HEK293 (cell line): ENCODE measurements around the gene DENND1C.

ENCODE experiments used
- CTCF ChIA-PET: fragments of 350-600 bp; formaldehyde crosslinking; extraction: SDS; loops from one replicate; lab custom pipeline; 2021; ENCODE audit warnings: antibody characterized with exemption; lab: Yijun Ruan, JAX
- POLR2A ChIA-PET: fragments of 300-600 bp; formaldehyde crosslinking; extraction: SDS; loops from one replicate; lab custom pipeline; 2020; ENCODE audit warnings: antibody characterized with exemption, inconsistent platforms; lab: Yijun Ruan, JAX
- H3K27ac ChIP-seq: fragments of 200-500 bp; sonication (Bioruptor generic); 2 replicates; pipeline ENCODE4 v1.5.1; 2014; ENCODE audit warnings: low read depth, low read length, control low read depth, inconsistent platforms; ENCODE audit errors: extremely low read depth
- H3K36me3 ChIP-seq, 2 experiments: fragments of 200-500 bp in 1 of 2; sonication (Bioruptor generic) in 1 of 2; 1 replicate in 1 of 2; 2 replicates in 1 of 2; pipeline ENCODE4 v1.5.1; 2014 to 2017; ENCODE audit warnings: inconsistent platforms in 2 of 2, low read length in 2 of 2; ENCODE audit not compliant: control insufficient read depth in 2 of 2, insufficient read depth in 1 of 2
- H3K4me1 ChIP-seq: fragments of 200-500 bp; sonication (Bioruptor generic); 2 replicates; pipeline ENCODE4 v1.5.1; 2014; ENCODE audit warnings: mild to moderate bottlenecking, low read length, inconsistent platforms; ENCODE audit not compliant: control insufficient read depth, insufficient read depth
- H3K4me3 ChIP-seq: 2 replicates; pipeline ENCODE4 v1.5.1; 2011; ENCODE audit warnings: low read depth, mild to moderate bottlenecking, control low read depth, low read length, moderate library complexity
- H3K9me3 ChIP-seq: fragments of 200-500 bp; sonication (Bioruptor generic); 2 replicates; pipeline ENCODE4 v1.5.1; 2014; ENCODE audit warnings: low read depth, low read length, inconsistent platforms; ENCODE audit not compliant: control insufficient read depth, insufficient read depth
- GFI1B ChIP-seq: fragments of 450-650 bp; formaldehyde crosslinking; IDR thresholded peaks from 2 replicates; pipeline ENCODE4 v1.5.1; 2016; ENCODE audit warnings: missing biosample characterization, missing genetic modification characterization
- MYNN ChIP-seq: fragments of 450-650 bp; formaldehyde crosslinking; IDR thresholded peaks from 2 replicates; pipeline ENCODE4 v1.5.1; 2016; ENCODE audit warnings: missing biosample characterization, missing genetic modification characterization, borderline replicate concordance
- SALL2 ChIP-seq: fragments of 450-650 bp; formaldehyde crosslinking; IDR thresholded peaks from 2 replicates; pipeline ENCODE4 v1.5.0; 2017; ENCODE audit warnings: missing biosample characterization, mild to moderate bottlenecking, missing genetic modification characterization, borderline replicate concordance
- SCRT1 ChIP-seq: fragments of 450-650 bp; formaldehyde crosslinking; IDR thresholded peaks from 2 replicates; pipeline ENCODE4 v1.5.1; 2016; ENCODE audit warnings: missing biosample characterization, missing genetic modification characterization, borderline replicate concordance
- TRIM28 ChIP-seq: IDR thresholded peaks from 2 replicates; pipeline ENCODE4 v1.6.1; 2011; ENCODE audit warnings: low read length, control low read depth, borderline replicate concordance
- ZIC2 ChIP-seq: fragments of 450-650 bp; formaldehyde crosslinking; IDR thresholded peaks from 2 replicates; pipeline ENCODE4 v1.5.1; 2016; ENCODE audit warnings: missing biosample characterization, missing genetic modification characterization
- ZNF121 ChIP-seq: fragments of 450-650 bp; formaldehyde crosslinking; IDR thresholded peaks from 2 replicates; pipeline ENCODE4 v1.5.1; 2016; ENCODE audit warnings: missing biosample characterization, missing genetic modification characterization
- ZNF157 ChIP-seq: fragments of 450-650 bp; formaldehyde crosslinking; IDR thresholded peaks from 2 replicates; pipeline ENCODE4 v1.5.1; 2016; ENCODE audit warnings: missing biosample characterization, missing genetic modification characterization
- ZNF391 ChIP-seq: fragments of 450-650 bp; formaldehyde crosslinking; IDR thresholded peaks from 2 replicates; pipeline ENCODE4 v1.5.1; 2016; ENCODE audit warnings: low read depth, missing biosample characterization, missing genetic modification characterization, borderline replicate concordance
- ZNF473 ChIP-seq: fragments of 450-650 bp; formaldehyde crosslinking; IDR thresholded peaks from 2 replicates; pipeline ENCODE4 v1.5.1; 2017; ENCODE audit warnings: missing biosample characterization, missing genetic modification characterization
- ZNF48 ChIP-seq: fragments of 450-650 bp; formaldehyde crosslinking; IDR thresholded peaks from 2 replicates; pipeline ENCODE4 v1.5.1; 2016; ENCODE audit warnings: missing biosample characterization, missing genetic modification characterization
- ZNF600 ChIP-seq: fragments of 450-650 bp; formaldehyde crosslinking; IDR thresholded peaks from 2 replicates; pipeline ENCODE4 v1.5.1; 2016; ENCODE audit warnings: missing biosample characterization, missing genetic modification characterization
- ZNF621 ChIP-seq: fragments of 450-650 bp; formaldehyde crosslinking; IDR thresholded peaks from 2 replicates; pipeline ENCODE4 v1.5.1; 2017; ENCODE audit warnings: missing biosample characterization, missing genetic modification characterization
- ZNF692 ChIP-seq: fragments of 450-650 bp; formaldehyde crosslinking; IDR thresholded peaks from 2 replicates; pipeline ENCODE4 v1.5.1; 2016; ENCODE audit warnings: missing biosample characterization, missing genetic modification characterization
- ZNF776 ChIP-seq: fragments of 450-650 bp; formaldehyde crosslinking; IDR thresholded peaks from 2 replicates; pipeline ENCODE4 v1.5.0; 2017; ENCODE audit warnings: missing biosample characterization, missing genetic modification characterization, borderline replicate concordance
- ZNF791 ChIP-seq: fragments of 450-650 bp; formaldehyde crosslinking; IDR thresholded peaks from 2 replicates; pipeline ENCODE4 v1.5.1; 2016; ENCODE audit warnings: missing biosample characterization, missing genetic modification characterization
- TF ChIP-seq, protein P1 (sequence below): fragments of 450-650 bp; formaldehyde crosslinking; IDR thresholded peaks from 2 replicates; pipeline ENCODE4 v1.5.0; 2017; ENCODE audit warnings: missing biosample characterization, missing genetic modification characterization, borderline replicate concordance
- TF ChIP-seq, protein P2 (sequence below): fragments of 450-650 bp; formaldehyde crosslinking; IDR thresholded peaks from 2 replicates; pipeline ENCODE4 v1.5.1; 2016; ENCODE audit warnings: missing biosample characterization, missing genetic modification characterization, borderline replicate concordance
- TF ChIP-seq, protein P3 (sequence below): fragments of 450-650 bp; formaldehyde crosslinking; IDR thresholded peaks from 2 replicates; pipeline ENCODE4 v1.5.1; 2016; ENCODE audit warnings: missing biosample characterization, missing genetic modification characterization
- TF ChIP-seq, protein P4 (sequence below): fragments of 450-650 bp; formaldehyde crosslinking; IDR thresholded peaks from 2 replicates; pipeline ENCODE4 v1.5.1; 2017; ENCODE audit warnings: missing biosample characterization, missing genetic modification characterization

The DENND1C gene

DNA sequence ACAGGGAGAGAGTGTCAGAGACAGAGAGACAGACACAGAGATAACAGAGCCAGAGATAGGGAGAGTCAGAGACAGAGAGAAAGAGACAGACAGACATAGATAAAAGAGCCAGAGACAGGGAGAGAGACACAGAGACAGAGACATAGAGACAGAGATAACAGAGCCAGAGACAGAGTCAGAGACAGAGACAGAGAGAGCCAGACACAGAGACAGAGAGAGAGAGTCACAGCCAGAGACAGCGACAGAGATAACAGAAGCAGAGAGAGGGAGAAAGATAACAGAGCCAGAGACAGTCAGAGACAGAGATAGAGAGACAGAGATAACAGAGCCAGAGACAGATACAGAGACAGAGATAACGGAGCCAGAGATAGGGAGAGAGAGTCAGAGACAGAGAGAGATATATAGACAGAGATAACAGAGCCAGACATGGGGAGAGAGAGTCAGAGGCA is 48.4 kb upstream of the DENND1C start:
- no peak overlapping the region for H3K4me3 ChIP-seq
- peaks cover 0 to 7% of the 10 kb centered on the region in 2 experiments; a peak in 1 of 3 replicates for H3K36me3 ChIP-seq
- CTCF ChIA-PET: no interaction called here
- H3K4me1 ChIP-seq: no peaks in the 10 kb centered on the region; the same call in 1 of the 2 replicates
- no peaks in the 10 kb centered on the region for H3K9me3 ChIP-seq
- 0 out of 2 replicates have a peak, but pooled peaks have one; percentile 9 for TF ChIP-seq ZNF473 (tag by site-specific recombination)
- TF ChIP-seq ZNF157: peak; percentile 21; the same call in 1 of the 2 replicates
- TF ChIP-seq, protein P1, sequence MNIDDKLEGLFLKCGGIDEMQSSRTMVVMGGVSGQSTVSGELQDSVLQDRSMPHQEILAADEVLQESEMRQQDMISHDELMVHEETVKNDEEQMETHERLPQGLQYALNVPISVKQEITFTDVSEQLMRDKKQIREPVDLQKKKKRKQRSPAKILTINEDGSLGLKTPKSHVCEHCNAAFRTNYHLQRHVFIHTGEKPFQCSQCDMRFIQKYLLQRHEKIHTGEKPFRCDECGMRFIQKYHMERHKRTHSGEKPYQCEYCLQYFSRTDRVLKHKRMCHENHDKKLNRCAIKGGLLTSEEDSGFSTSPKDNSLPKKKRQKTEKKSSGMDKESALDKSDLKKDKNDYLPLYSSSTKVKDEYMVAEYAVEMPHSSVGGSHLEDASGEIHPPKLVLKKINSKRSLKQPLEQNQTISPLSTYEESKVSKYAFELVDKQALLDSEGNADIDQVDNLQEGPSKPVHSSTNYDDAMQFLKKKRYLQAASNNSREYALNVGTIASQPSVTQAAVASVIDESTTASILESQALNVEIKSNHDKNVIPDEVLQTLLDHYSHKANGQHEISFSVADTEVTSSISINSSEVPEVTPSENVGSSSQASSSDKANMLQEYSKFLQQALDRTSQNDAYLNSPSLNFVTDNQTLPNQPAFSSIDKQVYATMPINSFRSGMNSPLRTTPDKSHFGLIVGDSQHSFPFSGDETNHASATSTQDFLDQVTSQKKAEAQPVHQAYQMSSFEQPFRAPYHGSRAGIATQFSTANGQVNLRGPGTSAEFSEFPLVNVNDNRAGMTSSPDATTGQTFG (tag by site-specific recombination): 0 out of 2 replicates have a peak, but pooled peaks have one; percentile 40
- TF ChIP-seq MYNN (tag by site-specific recombination): no peak
- TF ChIP-seq ZNF776 (tag by site-specific recombination): no peak
- 0 out of 2 replicates have a peak, but pooled peaks have one; percentile 5 for TF ChIP-seq ZNF791 (tag by site-specific recombination)
- TF ChIP-seq, all 188 proteins: peak for 4
- POLR2A ChIA-PET: interaction anchor here (0.6 to 1.4 kb wide), 7 partner anchors 9 to 106 kb away, joined by 3 to 17 read pairs (median 5); no protein-coding TSS in a partner anchor
- no peak overlapping the region for H3K27ac ChIP-seq

DNA sequence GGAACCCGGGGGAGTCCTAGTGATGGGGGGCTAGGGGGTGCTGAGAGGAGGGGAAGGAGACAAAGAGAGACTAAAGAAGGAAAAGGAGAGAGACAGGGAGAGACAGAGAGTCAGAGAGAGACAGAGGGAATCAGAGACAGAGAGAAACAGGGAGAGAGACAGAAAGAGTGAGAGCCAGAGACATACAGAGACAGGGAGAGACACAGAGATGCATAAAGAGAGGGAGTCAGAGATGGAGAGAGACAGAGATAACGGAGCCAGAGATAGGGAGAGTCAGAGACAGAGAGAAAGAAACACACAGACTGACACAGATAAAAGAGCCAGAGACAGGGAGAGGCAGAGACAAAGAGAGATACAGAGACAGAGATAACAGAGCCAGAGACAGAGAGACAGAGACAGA is 47.8 kb upstream of the DENND1C start:
- TF ChIP-seq, protein P2, sequence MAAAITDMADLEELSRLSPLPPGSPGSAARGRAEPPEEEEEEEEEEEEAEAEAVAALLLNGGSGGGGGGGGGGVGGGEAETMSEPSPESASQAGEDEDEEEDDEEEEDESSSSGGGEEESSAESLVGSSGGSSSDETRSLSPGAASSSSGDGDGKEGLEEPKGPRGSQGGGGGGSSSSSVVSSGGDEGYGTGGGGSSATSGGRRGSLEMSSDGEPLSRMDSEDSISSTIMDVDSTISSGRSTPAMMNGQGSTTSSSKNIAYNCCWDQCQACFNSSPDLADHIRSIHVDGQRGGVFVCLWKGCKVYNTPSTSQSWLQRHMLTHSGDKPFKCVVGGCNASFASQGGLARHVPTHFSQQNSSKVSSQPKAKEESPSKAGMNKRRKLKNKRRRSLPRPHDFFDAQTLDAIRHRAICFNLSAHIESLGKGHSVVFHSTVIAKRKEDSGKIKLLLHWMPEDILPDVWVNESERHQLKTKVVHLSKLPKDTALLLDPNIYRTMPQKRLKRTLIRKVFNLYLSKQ (tag by site-specific recombination): 0 out of 2 replicates have a peak, but pooled peaks have one; percentile 4
- no peak for TF ChIP-seq SALL2 (tag by site-specific recombination)
- no peak for TF ChIP-seq GFI1B (tag by site-specific recombination)
- no peak for TF ChIP-seq ZNF391 (tag by site-specific recombination)
- TF ChIP-seq, protein P3, sequence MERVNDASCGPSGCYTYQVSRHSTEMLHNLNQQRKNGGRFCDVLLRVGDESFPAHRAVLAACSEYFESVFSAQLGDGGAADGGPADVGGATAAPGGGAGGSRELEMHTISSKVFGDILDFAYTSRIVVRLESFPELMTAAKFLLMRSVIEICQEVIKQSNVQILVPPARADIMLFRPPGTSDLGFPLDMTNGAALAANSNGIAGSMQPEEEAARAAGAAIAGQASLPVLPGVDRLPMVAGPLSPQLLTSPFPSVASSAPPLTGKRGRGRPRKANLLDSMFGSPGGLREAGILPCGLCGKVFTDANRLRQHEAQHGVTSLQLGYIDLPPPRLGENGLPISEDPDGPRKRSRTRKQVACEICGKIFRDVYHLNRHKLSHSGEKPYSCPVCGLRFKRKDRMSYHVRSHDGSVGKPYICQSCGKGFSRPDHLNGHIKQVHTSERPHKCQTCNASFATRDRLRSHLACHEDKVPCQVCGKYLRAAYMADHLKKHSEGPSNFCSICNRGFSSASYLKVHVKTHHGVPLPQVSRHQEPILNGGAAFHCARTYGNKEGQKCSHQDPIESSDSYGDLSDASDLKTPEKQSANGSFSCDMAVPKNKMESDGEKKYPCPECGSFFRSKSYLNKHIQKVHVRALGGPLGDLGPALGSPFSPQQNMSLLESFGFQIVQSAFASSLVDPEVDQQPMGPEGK: peak; percentile 25; the same call in 1 of the 2 replicates
- 0 out of 2 replicates have a peak, but pooled peaks have one; percentile 22 for TF ChIP-seq ZNF621
- no peak for TF ChIP-seq ZNF791 (tag by site-specific recombination)
- 0 out of 2 replicates have a peak, but pooled peaks have one; percentile 24 for TF ChIP-seq ZNF48 (tag by site-specific recombination)
- no peak overlapping the region for H3K27ac ChIP-seq
- CTCF ChIA-PET: no interaction called here
- no peaks in the 10 kb centered on the region for H3K9me3 ChIP-seq
- no peak overlapping the region for H3K4me3 ChIP-seq
- H3K4me1 ChIP-seq: no peaks in the 10 kb centered on the region; the same call in 1 of the 2 replicates
- POLR2A ChIA-PET: no interaction called here
- peaks cover 0 to under 1% of the 10 kb centered on the region in 2 experiments; a peak in 1 of 3 replicates for H3K36me3 ChIP-seq

- no peak overlapping the region for H3K27ac ChIP-seq
- H3K36me3 ChIP-seq: no peaks in the 10 kb centered on the region
- POLR2A ChIA-PET: interaction anchor here (0.6 kb wide), 3 partner anchors 12 to 49 kb away, joined by 3 to 6 read pairs (median 4); no protein-coding TSS in a partner anchor
- CTCF ChIA-PET: interaction anchor here (0.6 kb wide), 1 partner anchor 322 kb away, joined by 3 read pairs; no protein-coding TSS in a partner anchor
- no peaks in the 10 kb centered on the region; the same call in 1 of the 2 replicates for H3K4me1 ChIP-seq
- H3K4me3 ChIP-seq: no peak overlapping the region
- no peaks in the 10 kb centered on the region for H3K9me3 ChIP-seq
- TF ChIP-seq, protein P4, sequence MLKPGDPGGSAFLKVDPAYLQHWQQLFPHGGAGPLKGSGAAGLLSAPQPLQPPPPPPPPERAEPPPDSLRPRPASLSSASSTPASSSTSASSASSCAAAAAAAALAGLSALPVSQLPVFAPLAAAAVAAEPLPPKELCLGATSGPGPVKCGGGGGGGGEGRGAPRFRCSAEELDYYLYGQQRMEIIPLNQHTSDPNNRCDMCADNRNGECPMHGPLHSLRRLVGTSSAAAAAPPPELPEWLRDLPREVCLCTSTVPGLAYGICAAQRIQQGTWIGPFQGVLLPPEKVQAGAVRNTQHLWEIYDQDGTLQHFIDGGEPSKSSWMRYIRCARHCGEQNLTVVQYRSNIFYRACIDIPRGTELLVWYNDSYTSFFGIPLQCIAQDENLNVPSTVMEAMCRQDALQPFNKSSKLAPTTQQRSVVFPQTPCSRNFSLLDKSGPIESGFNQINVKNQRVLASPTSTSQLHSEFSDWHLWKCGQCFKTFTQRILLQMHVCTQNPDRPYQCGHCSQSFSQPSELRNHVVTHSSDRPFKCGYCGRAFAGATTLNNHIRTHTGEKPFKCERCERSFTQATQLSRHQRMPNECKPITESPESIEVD (tag by site-specific recombination): no peak
- TF ChIP-seq ZNF692 (tag by site-specific recombination) (0 out of 2 replicates have a peak, but pooled peaks have one; percentile 22), ZNF776 (tag by site-specific recombination) (no peak), SCRT1 (tag by site-specific recombination) (no peak), TRIM28 (no peak), ZNF121 (tag by site-specific recombination) (no peak), ZIC2 (no peak), ZNF600 (tag by site-specific recombination) (no peak)
Measured at GRCh38 chr19:6528544-6529121, 47.0 kb upstream of the DENND1C start.
